Amniotic stem cell (primary cell): Measurements from ENCODE around the gene DNAH12.
"Not testable (repeated sequence)": the region's sequence is repeated elsewhere in the genome, so short reads cannot be mapped to it uniquely, and the experiment has no call there.

Experiments
- DNase-seq: peaks from one replicate; lab custom pipeline; 2025; lab: John Stamatoyannopoulos, UW

DNAH12 gene

GRCh38 chr3:57314204-57314603, 229.9 kb downstream of the DNAH12 start:
- no peak for DNase-seq

- no peak for DNase-seq
Observed at GRCh38 chr3:57309769-57310360, 234.3 kb downstream of the DNAH12 start.

- DNase-seq: not testable (repeated sequence)
Observed at GRCh38 chr3:57303520-57303919, 240.6 kb downstream of the DNAH12 start.

- DNase-seq: no peak
Observed at GRCh38 chr3:57298041-57298440, 246.1 kb downstream of the DNAH12 start.

- DNase-seq: no peak
Observed at GRCh38 chr3:57292897-57293526, 251.1 kb downstream of the DNAH12 start.

GRCh38 chr3:57292159-57292896, 251.8 kb downstream of the DNAH12 start, which contains the start of gene ASB14:
ASB14 (minus strand) TSS chr3:57292685; CDS start chr3:57292033, 652 bp downstream.
- DNase-seq: no peak

- no peak for DNase-seq
Observed at GRCh38 chr3:57288403-57288802, 255.7 kb downstream of the DNAH12 start.

GRCh38 chr3:57287205-57287604, 256.9 kb downstream of the DNAH12 start:
- no peak for DNase-seq

GRCh38 chr3:57283334-57283733, 260.8 kb downstream of the DNAH12 start:
- no peak for DNase-seq

GRCh38 chr3:57281715-57282114, 262.4 kb downstream of the DNAH12 start:
- no peak for DNase-seq

- no peak for DNase-seq
Observed at GRCh38 chr3:57279685-57280084, 264.5 kb downstream of the DNAH12 start.

GRCh38 chr3:57278237-57278636, 265.9 kb downstream of the DNAH12 start:
- no peak for DNase-seq

- DNase-seq: no peak
Observed at GRCh38 chr3:57275393-57275792, 268.8 kb downstream of the DNAH12 start.

GRCh38 chr3:57274845-57275244, 269.3 kb downstream of the DNAH12 start:
- DNase-seq: no peak

GRCh38 chr3:57268416-57268815, 275.7 kb downstream of the DNAH12 start:
- DNase-seq: no peak

GRCh38 chr3:57261929-57262328, 282.2 kb downstream of the DNAH12 start:
- DNase-seq: no peak

- no peak for DNase-seq
Observed at GRCh38 chr3:57261119-57261518, 283.0 kb downstream of the DNAH12 start.

GRCh38 chr3:57257678-57258077, 286.5 kb downstream of the DNAH12 start:
- no peak for DNase-seq

GRCh38 chr3:57256844-57257243, 287.3 kb downstream of the DNAH12 start:
- DNase-seq: no peak

GRCh38 chr3:57252404-57252803, 291.7 kb downstream of the DNAH12 start:
- DNase-seq: no peak

GRCh38 chr3:57244946-57245345, 299.2 kb downstream of the DNAH12 start:
- no peak for DNase-seq
